NOMO-1 treated with dmso at 0.1 percent for 144 hours (cell line): Measurements from ENCODE around the gene EGF.
"Not testable (repeated sequence)": the region's sequence is repeated elsewhere in the genome, so short reads cannot be mapped to it uniquely, and the experiment has no call there.

ENCODE experiments used
- DNase-seq: peaks from one replicate; lab custom pipeline; 2025; ENCODE audit not compliant: unreplicated experiment; lab: John Stamatoyannopoulos, UW

The EGF gene

DNA sequence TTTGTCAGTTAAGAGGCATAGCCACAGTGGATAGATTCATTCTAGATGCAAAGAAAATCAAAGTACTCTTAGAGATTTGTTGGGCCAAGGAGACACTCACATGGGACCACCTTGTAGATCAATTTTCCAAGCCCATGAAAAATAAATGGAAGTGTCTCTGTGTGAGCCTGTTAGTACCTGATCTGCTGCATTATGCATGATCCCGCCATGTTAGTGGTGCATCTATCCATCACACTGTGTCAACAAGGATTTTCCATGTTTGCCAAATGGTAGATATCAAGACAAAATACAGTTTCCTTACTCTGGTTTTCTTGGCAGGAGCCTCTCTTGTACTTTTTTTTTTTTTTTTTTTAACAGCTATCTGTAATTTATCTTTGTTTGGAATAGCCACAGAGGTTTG is 112.4 kb downstream of the EGF start:
- no peak for DNase-seq

DNA sequence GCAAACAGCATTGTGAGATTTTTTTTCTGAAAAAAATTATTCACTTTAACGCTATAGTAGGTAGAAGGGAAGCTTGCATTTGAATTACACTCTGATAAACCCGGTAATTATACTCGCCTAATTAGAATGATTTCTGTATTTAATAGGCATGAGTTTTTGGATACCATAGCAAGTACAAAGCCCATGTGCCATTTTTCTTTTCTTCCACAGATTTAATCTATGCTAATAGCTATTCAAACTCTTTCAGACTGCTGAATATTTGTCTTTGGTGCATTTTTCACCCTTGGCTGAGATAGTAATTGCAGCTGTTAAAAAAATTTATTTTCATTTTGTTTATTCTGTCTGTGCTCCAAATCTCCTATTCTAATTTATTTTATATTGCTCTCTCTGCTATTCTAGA is 113.0 kb downstream of the EGF start:
- no peak for DNase-seq

DNA sequence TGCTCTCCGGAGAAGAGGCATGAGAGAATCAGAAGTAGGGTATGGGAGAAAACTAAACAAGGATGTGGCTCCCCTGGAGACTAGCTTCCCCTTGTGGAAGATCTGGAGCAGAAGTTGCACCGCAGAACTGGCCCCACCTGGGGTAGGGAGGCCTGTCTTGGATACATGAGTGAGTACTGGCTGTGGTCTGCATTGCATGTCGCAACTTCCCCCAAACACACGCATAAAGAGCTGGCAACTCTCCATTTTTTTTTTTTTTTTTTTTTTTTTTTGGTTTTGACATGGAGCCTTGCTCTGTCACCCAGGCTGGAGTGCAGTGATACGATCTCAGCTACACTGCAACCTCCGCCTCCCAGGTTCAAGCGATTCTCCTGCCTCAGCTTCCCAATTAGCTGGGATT is 119.9 kb downstream of the EGF start:
- peak; percentile 88 for DNase-seq

DNA sequence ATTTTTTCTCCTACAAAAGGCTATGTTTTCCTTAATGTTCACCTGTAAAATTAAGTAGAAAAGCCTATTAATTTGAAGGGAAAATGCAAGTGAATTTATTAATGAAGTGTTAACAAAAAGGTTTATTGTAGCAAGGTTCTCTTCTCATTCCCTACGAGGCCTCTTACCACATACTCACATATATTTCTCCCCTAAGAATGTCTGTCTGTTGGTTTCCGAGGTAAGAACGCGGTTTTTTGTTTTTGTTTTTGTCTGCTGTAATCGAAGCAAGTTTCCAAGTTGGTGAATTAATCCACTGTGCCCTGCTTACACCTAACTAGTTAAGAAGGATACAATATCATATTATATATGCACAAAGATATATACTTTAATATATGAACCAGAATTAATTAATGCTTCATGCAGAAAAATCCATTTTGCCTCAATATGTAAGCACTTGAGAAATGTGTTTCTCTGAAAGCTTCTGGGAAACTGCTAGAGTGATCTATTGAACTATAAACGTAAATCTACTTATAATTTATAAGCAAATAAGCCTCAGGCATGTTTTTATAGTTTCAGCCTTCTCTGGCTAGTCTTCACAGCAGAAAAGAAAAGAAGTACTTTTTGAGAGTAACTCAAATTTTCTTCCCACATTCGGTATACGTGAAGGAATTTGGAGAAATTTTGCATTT is 120.8 kb downstream of the EGF start:
- DNase-seq = no peak

DNA sequence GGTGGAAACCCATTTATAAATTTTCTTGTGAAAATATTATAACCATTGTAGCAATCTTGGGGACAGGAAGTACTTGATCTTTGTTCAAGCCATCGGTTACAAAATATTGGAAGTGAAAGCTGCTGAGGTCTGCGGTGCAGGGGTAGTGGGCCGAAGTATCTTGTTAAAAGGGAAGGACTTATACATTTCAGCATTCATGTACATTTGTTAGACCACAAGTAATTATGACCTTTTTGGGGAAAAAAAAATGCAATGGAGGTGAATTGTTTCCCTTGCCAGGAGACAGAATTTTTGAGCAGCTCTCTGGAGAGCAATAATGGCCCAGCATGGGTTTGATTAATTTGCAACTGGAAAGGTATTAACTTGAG is 121.3 kb downstream of the EGF start:
- peak; percentile 92 for DNase-seq

DNA sequence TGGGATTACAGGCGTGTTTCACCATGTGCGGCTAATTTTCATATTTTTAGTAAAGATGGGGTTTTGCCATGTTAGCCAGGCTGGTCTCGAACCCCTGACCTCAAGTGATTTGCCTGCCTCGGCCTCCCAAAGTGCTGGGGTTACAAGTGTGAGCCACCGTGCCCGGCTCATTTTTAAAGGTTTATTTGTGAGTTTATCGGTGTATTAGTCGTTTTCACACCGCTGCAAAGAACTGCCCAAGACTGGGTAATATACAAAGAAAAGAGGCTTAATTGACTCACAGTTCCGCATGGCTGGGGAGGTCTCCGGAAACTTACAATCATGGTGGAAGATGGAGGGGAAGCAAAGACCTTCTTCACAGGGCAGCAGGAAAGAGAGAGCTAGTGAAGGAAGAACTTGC is 126.5 kb downstream of the EGF start:
- not testable (repeated sequence) for DNase-seq

DNA sequence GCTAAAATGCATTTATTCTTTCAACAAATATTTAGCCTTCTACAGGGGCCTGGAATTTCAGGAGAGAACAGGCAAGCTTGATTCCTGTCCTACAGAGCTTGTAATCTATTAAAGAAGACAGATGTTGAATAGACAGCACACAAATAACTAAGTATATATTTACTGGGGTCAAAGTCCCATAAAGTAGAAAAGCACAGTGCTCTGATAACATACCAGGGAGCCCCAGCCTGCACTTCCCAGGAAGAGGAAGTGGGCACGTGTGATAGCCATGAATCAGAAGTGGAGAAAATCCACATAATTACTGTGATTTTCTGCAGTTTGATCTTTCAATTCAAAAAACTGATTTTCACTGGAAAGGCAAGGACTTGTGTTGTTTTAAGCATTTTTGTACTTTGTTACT is 129.1 kb downstream of the EGF start:
- DNase-seq = no peak

DNA sequence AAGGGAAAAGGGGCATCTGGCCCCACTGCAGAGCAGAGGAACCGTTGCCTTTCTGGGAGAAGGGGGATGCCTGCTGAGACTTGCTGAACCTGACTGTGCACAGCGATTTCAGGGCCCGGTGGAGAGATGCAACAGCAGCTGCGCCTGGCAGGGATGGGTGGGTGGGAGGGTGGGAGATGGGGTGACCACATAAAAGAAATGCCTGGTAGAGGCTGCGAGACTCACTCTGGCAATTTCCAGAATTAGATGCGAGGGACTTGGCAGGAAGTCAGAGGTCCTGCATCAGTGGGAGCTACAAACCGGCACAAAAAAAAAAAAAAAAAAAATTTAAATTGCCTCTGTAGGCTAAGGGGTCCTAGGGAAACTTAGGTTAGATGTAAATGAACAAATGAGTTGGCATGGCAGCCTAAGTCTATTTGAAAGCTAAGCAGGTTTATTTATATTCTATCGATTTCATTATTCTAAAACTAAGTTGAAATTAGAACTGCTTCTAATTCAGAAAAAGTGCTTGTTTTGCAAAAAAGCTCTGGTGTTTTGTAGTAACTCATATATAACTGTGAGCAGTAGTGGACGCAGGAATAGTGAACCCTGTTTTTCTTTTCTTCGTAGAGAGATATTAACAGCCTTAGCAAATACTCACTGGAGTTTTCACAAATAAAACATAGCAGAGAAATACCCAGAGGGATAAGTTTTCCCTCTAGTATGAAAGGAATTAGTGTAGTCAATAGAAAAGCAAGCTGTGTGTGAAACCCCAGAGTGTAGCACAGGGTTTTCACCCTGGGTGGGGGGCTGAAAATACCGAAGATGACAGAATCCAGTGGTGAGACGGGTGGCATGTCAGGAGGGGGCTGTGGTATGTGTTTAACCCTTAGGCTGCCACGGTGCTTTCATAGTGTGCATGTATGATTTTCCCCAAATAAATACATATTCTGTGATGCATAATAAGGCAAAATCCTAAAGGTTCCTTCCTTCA is 130.1 kb downstream of the EGF start:
- no peak for DNase-seq

DNA sequence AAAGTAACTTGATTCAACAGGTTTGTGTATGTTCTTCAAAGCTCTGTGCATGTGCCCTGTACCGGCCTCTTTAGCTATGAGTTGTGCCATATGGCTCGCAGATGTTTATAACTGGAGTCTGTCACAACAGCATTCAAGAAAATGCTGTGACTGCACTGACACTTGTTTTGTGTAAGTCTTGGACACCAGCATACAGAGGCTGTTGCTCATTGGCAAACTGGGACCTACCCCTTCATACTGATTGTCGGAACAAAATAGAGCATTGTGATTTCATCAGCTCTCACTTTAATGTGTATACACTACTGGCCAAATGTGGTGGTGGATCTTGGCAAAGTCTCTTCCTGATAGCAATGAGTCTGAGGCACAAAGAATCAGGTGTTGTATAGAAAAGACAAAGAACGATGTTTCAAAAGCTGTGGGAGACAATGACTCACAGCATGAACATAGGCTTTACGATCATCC is 133.9 kb downstream of the EGF start:
- DNase-seq = no peak

DNA sequence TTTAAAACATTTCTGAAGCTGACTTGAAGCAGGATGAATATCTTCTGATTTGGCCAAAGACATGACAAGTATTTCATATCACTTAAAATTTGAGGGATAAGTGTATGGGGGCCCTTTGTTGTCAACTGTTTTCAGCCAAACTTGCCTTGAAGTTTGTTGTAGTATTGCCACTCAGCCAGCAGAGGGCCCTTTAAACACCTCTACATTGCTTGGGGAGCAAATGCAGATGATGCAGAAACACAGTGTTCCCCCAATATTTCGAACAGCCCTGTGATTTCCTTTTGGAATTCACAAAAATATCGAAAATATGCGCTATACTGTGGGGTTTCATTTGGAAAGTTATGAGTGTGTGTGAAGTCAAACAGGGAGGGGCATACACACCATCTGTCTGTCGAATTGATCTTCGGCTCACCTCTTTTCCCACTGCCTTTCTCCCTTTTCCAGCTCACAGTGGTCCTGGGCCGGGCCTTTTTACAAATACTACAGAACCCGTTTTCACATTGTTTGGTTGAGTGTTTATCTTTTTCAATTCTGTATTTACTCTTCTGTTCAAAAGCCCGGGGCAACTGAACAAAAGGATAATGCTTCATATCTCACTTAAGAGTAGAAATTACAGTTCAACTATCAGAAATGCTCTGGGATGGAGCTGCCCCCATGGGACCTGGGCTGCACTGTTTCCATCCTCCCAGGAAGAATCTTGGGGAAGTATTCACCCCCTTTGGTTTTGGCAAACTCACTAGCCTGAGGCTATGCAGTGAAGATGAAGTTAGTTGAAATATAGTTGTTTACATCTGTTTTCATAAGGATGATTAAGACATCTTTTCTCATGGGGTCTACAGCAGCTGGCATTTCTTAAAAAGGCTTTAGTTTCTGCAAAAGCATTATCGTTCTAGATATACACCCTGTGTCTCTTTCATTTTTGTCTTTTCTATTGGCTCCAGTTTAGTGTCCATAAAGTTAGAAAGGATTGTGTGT is 137.6 kb downstream of the EGF start:
- DNase-seq = no peak

DNA sequence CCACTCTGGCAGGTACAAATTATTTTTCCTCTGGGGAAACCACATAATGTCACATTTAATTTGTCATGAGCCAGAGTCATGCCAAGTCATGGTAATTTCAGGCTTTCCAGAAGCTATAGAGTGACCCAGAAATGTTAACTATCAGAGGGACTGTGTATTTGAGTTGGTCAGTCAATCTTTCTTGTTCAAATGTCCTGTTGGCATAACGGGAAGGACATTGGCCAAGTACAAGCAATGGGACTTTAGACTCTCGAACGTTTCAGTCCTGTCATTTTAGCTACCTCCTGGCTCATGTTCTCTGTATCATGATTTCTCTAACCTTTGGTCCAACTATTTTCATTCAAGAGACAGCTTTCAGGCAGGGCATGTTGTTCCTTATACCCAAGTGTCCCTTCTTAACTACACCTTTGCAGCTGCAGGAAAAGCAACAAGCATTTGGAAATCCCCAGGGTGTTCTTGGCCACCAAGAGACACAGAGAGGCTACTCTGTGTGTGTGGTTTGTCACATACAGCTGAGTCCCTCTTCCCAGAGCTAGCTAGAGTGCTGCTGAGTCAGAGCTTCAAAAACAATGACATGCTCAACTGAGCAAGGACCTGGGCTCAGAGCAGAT is 142.6 kb downstream of the EGF start:
- DNase-seq = no peak

DNA sequence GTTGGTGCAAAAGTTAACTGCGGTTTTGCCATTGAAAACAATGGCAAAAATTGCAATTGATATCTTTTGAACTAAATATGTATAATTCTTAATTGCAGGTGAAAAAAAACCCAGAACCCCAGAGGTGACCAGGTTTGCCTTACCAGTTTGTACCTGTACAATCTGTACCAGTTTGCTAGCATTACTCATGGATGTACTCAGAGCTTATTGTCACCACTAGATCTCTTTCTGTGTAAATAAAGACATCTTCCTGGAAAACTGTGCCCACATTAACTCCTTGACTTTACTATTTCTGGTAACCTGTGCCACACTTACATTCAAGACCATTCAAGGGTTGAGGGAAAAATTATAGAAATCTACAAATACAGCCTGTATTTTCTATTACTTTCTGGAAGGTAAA is 146.0 kb downstream of the EGF start:
- DNase-seq = no peak

DNA sequence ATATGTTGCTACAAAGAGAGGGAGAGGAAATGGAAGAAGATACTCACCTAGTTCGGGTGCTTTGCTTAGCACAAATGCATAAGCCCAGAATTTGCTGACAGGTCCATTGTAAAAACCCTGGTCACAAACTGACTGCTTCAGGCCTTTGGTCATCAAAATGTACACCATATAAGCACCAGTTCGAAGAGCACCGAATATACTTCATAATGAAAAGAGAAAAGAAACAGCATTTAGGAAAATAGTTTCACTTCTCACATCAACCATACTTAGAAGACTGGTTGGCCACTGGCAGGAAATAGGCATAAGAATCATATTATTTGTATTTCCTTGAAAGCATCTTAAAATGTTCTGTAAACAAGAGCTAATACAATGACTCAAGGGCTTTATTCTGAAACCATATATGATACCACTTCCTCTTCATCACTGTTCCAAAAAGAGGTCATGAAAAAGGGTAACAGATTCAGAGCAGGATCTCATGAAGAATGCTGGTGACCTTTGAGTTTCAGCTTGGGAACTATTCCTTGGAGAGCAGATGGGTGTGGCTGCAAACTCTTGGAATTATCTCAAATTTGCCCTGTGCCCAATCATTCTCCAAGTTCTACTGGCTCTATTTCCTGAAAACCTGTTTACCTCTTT is 147.0 kb downstream of the EGF start:
- no peak for DNase-seq

DNA sequence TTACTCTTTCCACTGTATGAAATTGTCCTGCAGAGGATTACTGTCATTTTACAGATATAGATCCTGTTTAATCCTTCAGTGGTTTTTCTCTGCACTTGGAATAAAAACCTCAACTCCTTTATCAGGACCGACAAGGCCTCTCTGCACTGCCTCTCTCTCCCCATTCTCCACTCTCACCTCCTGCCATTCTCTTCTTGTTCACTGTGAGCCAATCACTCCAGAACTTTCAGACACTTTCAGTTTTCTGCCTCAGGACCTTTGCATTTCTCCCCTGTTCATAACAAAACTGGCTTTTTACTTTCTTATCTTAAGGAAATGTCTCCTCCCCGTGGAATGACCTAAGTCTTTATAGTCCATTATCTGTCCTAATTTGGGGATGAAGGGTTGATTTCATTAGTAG is 148.4 kb downstream of the EGF start:
- DNase-seq = no peak
